HG03135 (cell line): ENCODE measurements around the gene KRTAP5-8.
"Not testable (repeated sequence)": the region's sequence is repeated elsewhere in the genome, so short reads cannot be mapped to it uniquely, and the experiment has no call there.

ENCODE experiments used
- ATAC-seq: cut with Tn5 transposase; IDR thresholded peaks from one replicate; pipeline ENCODE4 v1.9.1; 2021; ENCODE audit warnings: mild to moderate bottlenecking, moderate library complexity; ENCODE audit not compliant: unreplicated experiment

KRTAP5-8 gene, protein sequence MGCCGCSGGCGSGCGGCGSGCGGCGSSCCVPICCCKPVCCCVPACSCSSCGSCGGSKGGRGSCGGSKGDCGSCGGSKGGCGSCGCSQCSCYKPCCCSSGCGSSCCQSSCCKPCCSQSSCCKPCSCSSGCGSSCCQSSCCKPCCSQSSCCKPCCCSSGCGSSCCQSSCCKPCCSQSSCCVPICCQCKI

GRCh38 chr11:71537977-71538665 is at the start of gene KRTAP5-8:
Gene KRTAP5-8 (plus strand): TSS chr11:71538025. CDS start chr11:71538056, 31 bp downstream.
- not testable (repeated sequence) for ATAC-seq

DNA sequence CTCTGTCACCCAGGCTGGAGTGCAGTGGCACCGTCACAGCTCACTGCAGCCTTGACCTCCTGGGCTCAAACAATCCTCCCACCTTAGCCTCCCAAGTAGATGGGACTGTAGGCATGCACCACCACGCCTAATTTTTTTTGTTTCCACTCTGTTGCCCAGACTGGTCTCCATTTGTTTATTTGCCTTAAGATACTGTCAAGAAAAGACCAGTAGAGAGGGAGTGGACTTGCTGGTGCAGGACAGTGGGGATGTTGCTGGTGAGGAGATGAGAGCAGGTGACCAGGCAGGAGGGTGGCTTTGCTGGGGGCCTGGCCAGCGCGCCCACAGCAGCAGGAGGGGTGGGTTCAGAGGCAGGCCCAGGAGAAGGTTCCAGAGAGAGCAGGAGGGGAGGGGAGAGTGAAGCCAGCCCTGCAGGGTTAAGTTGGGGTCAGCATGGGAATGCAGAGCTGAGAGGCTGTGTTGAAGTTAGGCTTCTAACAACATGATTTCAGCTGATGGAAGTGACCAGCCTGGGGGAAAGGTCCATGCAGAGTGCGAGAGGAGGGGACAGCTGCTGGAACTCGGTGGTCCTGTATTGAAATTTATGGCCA is 49.0 kb upstream of the KRTAP5-8 start:
- ATAC-seq, result no peak

DNA sequence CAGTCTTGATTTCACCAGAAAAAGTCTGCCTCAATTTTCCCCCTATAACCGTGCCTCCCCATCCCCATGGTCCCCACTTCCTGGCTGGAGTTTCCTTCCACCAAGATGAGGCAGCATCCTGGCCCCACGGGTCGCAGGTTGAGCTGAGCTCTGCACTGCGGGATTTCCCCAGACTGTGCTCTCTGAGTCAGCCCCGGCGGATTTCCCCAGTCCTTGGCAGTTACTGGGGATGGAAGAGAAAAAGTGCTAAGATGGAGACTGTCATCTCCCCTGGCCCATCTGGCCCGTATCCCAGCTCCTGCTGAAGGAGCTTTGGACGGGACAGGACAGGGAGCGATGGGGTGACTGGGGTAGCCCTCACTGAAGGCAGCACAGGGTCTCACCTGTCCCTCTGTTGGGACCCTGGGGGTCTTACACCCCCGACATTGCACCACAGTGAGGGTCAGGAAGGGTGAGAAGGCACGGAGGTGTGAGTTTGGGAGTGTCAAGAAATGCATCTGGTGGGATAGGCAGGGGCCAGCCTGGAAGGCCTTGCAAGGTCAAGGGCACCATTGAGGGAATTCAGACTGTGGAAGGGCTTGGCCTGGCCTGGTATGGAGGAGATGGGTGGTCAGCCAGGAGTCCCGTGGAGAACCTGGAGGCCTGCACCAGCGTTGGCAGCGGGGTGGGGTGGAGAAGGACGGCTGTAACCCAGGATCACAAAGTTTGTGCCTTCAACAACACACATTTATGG is 48.3 kb upstream of the KRTAP5-8 start:
- ATAC-seq, result no peak

GRCh38 chr11:71490044-71490730 is 47.6 kb upstream of the KRTAP5-8 start:
- no peak for ATAC-seq

DNA sequence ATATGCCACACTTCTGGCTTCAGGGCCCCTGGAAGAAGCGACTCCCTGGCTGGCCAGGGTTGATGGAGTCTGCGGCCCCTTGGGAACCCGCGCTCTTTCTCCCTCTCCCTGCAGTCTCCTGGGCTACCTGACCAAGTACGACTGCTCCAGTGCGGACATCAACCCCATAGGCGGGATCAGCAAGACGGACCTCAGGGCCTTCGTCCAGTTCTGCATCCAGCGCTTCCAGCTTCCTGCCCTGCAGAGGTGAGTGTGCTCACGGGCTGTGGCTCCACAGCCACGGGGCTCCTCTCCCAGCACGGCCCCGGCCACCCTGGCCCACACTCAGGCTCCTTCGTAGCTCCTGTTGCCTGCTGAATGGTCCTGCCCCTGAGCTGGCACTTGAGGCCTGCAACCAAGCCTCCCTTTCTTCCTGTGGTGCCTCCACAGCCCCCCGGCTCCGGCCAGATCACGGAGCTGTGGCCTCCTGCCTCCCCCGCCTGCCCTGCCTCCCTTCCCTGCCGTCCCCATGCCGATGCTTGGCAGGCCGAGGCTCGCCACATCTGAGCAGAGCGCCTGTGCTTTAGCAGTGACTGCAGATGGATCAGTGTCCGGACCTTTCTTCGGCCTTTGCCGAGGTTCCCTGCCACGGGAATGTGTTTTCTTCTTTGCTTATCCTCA is 47.0 kb upstream of the KRTAP5-8 start:
- ATAC-seq, result no peak

DNA sequence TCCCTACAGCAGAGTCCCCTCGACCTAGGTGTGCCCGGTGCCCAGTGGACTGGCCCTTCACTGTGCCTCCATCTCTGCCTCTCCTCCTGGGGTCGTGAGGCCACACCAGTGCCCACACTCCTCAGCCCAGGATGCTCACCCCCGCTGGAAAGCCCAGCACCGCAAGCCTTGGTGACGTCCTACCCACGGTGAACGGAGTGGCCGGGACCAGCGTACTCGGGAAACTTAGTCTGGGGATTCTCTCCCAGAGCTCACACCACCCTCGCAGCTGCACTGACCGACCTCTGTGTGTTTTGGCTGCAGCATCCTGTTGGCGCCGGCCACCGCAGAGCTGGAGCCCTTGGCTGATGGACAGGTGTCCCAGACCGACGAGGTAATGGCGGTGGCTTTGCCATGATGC is 46.3 kb upstream of the KRTAP5-8 start:
- ATAC-seq, result no peak

DNA sequence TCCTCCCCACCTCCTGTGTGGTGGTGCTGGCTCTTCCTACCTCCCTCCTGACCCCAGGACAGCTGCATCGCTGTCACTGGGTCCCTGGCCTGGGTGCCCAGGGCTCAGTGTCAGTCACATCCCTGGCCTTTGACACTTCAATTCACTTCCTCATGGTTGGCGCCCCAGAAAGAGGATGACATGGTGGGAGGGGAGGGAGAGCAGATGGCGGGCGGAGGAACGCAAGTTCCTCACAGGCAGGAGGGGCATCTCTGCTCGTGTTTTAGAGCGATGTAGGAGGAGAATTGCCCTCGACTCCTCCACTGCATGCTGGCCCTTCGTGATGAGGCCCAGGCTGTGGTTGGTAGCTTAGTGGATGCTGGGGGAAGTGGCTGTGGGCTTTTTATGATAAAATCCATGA is 45.9 kb upstream of the KRTAP5-8 start:
- no peak for ATAC-seq

DNA sequence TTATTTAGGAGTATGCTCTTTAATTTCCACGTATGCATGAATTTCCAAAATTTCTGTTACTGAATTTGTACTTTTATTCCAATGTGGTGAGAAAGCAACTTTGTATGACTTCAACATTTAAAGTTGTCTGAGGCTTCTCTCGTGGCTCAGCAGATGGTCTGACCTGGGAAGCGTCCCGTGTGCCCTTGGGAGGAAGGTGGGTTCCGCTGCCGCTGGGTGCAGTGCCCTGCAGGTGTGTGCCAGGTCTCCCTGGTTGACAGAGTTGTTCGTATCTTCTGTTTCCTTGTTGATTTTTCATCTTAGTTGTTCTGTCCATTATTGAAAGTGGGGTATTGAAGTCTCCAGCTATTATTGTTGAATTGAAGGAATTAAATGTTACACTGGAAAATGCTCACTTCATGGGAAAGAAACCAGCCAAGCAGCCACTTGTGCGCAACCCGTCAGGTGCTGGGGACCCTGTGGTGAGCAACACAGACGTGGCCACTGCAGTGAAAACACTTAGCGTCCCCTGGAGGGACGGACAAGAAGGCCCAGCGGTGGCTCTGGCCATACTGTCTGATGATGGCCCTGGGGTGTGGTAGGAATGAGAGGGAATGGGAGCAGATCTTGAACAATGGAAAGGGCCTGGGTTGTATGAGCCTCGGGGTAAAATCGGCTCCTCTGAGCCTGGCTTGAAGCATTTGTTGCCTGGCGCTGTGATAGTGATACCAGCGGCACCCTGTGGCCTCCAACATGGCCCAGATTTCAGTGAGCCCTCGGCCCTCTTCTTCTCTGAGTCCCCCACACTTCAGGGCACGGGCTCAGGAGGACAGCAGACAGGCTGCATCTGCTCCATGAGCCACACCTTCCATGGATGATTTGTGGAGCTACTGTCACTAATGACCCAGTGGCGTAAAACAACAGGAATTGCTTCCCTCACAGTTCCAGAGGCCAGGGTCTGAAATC is 42.3 kb upstream of the KRTAP5-8 start:
- ATAC-seq, result no peak

- no peak for ATAC-seq
Measured at GRCh38 chr11:71496421-71496820, 41.4 kb upstream of the KRTAP5-8 start.

DNA sequence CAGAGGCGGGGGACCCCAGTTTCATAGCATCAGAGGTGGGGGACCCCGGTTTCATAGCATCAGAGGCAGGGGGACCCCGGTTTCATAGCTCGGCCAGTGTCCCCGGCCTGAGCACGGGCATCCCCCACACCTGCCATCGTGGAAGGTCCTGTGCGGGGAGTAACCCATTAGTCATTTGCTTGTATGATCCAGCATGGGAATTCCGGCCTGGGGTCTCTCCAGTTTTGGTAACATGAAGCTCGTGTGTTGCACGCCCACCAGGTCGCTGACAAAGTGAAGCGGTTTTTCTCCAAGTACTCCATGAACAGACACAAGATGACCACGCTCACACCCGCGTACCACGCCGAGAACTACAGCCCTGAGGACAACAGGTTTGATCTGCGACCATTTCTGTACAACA is 39.7 kb upstream of the KRTAP5-8 start:
- ATAC-seq, result no peak

DNA sequence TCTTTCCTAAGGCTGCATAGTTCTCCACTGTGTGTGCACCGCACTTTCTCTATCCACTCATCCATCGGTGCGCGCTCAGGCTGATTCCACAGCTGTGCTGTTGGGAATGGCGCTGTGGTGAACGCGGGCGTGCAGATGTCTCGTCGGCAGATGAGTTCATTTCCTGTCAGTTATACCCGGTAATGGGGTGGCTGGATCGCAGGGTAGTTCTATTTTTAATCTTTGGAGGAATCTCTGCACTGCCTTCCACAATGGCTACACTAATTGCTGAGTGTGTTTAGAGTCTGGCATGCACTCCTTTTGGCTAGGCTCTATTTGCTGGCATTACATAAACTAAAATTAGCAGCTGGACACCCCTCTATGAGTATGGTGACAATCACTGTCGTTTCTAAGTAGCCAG is 38.7 kb upstream of the KRTAP5-8 start:
- ATAC-seq, result no peak

DNA sequence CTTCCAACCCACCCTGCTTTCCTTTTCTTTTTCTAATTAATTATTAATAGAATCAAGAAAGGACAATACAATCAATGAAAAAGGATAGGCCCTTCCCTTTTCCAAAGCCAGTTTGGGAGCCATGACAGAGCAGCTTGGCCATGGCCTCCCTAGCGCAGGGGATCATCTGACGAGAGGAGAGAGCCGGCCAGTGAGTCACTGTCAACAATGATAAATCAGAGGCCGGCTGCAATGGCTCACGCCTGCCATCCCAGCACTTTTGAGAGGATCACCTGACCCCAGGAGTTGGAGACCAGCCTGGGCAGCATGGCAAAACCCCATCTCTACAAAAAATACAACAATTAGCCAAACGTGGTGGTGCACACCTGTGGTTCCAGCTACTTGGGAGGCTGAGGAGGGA is 38.3 kb upstream of the KRTAP5-8 start:
- no peak for ATAC-seq

DNA sequence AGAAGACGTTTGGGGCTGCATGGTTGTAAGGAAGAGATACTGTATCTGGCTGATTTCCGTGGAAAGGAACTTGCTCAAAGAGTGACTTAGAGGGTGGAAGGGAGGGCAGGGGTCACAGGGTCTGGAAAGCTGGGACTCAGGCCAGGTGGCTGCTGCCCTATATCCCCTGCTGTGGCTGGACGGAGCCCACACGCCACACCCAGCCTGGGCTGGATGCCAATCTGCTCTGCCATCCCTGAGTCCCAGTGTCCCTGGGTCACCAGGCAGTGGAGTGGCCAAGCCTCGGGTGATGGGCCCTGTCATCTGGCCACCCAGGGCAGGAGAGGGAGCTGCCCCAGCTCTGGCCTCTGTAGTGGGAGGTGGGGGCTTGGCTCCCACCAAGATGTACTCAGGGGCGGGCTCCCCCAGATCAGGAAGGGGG is 37.2 kb upstream of the KRTAP5-8 start:
- no peak for ATAC-seq

GRCh38 chr11:71501071-71501985 is 36.5 kb upstream of the KRTAP5-8 start:
- no peak for ATAC-seq

DNA sequence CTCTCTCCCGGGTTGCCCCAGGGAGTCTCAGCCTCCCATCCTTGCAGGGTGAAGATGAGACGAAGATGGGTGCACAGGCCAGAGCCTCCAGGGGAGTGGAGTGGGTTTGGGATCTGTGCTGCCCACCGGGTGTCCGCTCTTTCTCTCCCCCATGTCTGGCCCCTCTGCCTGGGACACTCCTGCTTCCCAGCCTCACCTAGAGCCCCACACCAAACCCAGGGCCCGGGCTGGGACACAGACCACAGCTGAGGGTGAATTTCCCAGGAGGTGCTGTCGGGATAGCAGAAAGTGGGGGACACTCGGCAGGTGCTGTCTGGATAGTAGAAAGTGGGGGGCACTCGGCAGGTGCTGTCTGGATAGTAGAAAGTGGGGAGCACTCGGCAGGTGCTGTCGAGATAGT is 35.8 kb upstream of the KRTAP5-8 start:
- ATAC-seq, result no peak

- ATAC-seq, result no peak
Measured at GRCh38 chr11:71502871-71503435, 34.9 kb upstream of the KRTAP5-8 start.

DNA sequence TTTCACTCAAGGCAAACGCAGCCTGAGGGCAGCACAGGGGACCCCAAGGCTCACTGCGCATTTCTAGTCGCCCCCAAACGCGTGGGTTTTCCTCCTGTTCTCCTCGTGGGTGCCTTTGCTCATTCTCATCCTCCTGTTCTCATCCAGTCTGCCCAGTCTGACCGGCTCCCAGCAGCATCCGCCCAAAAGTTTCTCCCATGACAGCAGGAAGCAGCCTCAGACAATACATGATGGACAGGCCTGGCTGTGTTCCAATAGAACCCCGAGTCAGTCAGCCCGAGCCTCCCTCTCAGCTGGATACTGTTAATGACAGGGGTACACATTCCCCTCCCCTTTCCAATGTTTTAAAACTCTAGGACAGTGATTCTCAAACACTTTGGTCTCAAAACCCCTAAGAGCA is 33.3 kb upstream of the KRTAP5-8 start:
- ATAC-seq, result no peak

DNA sequence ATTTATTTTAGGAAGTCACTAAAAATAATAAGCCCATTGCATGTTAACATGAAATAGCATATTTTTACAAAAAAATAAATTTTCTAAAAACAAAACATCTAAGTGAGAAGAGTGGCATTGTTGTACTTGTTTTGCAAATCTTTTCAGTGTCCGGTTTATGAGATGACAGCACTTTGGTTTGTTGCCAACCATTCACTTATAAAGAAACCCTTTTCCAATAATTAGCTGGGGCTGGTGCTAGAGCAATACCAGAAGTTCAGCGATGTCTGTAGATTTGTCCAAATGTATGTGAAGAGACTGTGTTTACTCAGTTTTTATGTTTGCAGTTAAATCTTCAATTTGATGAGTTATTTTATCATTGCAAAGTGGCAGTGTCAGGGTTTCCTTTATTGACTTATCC is 32.8 kb upstream of the KRTAP5-8 start:
- ATAC-seq, result no peak
